T47D (cell line): ENCODE results near the gene ZNF747.

Source experiments
- DNase-seq, 2 experiments: peaks; one replicate each; pipeline versions ENCODE4 v3.0.0 to v3.0.0-alpha.2; 2011 to 2012; ENCODE audit warnings: low read depth in 1 of 2, low spot score in 1 of 2
- JUND ChIP-seq: IDR thresholded peaks from 2 replicates; pipeline ENCODE4 v1.6.1; 2012; ENCODE audit warnings: low read depth
- in situ Hi-C: cut with HindIII; loops from 2 replicates; pipeline ENCODE4 v1.10.0; 2016; ENCODE audit warnings: low sequenced_read_pairs, low pct_unique_long_range_greater_than_20kb

ZNF747 gene

GRCh38 chr16:30534368-30535105 is at the start of gene ZNF747:
TSS of gene ZNF747 (minus strand) at chr16:30534858. CDS start at chr16:30534679, 179 bp downstream.
- in situ Hi-C loops: no loop called here
- no peak for TF ChIP-seq JUND
- DNase-seq: peak; percentile 87 to 90

GRCh38 chr16:30582611-30583340 is 48.1 kb upstream of the ZNF747 start:
- DNase-seq: no peak
- in situ Hi-C loops: no loop called here
- TF ChIP-seq JUND: no peak

DNA sequence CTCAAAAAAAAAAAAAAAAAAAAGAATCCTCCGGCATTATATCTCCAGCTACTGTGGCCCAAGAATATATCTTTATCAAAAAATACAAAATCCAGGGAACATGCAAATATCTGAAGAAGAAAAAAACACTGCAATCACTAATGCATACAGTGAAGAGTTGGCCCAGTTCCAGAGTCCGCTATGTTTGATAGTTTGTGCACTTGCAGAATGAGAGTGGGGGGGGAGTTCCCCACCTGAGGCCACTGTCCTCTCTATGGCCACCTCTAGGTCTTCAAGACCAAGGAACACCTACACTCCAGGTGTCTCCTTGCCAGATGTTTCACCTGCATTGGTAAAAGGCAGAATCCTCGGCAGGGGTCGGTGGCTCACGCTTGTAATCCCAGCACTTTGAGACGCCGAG is 46.8 kb upstream of the ZNF747 start:
- TF ChIP-seq JUND: no peak
- in situ Hi-C loops: no loop called here
- no peak for DNase-seq

DNA sequence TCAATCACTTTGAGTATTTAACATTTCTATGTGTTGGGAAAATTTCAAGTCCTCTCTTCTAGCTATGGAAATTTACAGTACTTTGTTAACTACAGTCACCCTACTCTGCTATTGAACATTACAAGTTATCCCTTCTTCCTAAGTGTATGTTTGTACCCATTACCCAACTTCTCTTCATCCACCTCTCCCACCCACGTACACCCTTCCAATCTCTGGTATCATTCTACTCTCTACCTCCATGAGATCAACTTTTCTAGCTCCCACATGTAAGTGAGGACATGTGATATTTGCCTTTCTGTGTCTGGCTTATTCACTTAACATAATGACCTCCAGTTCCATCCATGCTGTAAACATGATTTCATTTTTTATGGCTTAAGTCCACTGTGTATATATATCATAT is 40.0 kb upstream of the ZNF747 start:
- no peak for TF ChIP-seq JUND
- DNase-seq: no peak
- in situ Hi-C loops: no loop called here

DNA sequence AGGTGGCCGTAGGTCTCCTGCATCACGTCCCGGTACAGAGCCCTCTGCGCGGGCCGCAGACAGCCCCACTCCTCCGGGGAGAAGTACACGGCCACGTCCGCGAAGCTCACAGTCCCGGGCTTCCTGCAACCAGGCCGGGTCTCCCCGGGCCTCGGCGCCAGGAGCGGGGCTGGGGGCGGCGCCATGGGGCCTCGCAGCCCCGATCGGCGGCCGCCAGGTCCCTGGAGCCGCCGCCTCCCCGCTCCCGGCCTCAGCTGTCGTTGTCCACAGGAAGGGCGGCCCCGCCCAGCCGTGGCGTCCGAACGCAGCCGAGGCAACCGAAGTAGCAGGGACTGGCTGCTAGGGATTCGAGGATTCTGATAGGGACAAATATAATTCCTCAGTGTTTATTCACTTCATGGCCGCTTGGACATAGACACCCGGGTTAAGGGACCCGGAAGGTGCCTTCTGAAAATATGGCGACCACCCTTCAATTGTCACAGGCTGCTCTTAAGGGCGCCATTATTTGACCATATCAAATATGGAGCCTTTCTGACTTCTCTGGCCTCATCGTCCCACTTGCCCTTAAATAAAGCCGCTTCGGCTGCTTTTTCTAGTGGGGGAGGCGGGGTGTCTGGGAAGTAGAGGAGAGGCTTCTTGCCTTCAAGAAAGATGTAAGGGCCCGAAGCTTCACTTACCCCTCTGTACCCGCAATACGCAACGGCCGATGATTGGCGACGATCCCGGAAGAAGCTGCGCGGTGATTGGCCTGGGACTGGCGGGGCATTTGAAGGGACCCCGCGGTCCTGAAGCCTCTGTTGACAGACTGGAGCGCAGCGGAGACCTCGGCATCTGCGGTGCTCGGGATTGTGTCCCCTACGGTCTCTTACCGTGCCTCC is 37.0 kb upstream of the ZNF747 start, which contains the start of gene ZNF688:
Gene ZNF688 (minus strand): TSS at position 270 of the 878 bp plus-strand sequence. CDS start 85 bp downstream, at position 185.
- in situ Hi-C loops: no loop called here
- DNase-seq: peak; percentile 96
- no peak for TF ChIP-seq JUND

DNA sequence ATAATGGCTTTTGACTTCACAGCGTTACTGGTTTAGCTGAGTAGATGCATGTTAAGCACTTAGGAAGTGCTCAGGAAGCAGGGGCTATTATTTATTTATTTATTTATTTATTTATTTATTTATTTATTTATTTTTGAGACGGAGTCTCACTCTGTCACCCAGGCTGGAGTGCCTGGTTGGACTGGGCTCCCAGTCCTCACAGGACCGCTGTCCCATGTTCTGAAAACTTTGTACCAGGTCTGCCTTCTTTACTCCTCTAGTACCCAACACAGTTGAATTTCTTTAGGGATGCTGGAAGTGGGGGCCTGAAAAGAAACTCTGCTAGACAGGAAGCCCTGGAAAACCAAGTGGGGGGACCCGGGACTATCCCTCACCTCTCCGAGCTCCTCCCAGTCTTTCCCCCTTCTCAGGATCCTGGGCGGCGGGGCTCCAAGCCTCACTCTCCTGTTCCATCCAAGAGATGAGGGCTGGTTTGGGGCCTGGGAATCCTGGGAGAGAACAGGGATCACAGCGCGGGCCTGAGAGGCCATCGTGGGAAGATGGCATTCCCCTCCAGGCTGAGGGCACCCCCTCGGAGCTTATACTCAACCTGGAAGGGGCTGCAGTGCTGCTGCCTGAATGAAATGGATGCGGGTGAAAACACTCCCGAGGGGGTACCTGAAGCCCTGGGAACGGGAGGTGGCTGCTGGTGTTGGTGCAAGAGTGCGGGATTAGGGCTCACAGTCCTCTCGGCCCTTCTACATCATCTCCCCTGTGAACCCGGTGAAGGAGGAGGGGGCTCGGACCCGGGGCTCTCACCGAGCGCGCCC is 36.2 kb upstream of the ZNF747 start:
- no peak for TF ChIP-seq JUND
- in situ Hi-C loops: no loop called here

DNA sequence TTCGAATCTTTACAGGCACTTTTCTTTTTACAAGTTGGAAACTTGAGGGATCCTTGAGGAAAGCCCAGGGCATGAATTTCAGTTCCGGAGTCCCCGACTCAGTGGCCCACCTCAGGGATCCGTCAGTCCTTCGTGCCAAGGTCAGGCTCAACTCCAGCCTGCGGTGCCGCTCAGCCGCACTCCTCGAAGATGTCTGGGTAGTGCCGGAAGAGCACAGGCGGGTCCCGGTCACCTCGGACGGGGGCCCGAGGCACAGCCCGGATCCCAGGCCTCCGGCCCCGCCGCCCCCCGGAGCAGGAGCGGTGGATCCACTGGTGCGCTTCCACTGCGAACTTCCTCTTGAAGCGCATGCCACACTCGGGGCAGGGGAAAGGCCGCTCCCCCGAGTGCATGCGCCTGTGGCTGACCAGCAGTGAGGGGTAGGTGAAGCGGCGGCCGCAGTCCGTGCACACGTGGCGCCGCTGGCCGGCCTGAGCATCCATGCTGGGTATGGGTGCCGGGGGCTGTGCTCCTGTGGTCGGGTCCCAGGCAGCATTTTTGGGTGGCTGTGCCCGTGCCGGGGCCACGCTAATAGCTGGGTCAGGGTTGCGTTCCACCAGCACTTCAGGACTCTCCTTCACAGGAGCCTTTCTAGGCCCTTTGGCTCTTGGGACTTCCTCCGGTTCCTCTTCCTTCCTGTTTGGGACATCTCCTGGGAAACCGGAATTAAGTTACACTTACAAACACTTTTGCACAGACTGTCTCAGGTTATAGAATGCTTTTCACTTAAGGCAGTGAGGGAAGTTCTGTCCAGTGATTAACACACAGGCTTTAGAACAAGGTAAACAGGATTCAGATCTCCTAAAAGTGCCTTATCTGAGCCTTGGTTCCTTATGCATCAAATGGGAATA is 35.3 kb upstream of the ZNF747 start:
- in situ Hi-C loops: no loop called here
- DNase-seq: no peak
- TF ChIP-seq JUND: no peak

More for the DNA sequence above, 36.2 kb upstream of the ZNF747 start:
- peak; percentile 29 to 41 for DNase-seq

DNA sequence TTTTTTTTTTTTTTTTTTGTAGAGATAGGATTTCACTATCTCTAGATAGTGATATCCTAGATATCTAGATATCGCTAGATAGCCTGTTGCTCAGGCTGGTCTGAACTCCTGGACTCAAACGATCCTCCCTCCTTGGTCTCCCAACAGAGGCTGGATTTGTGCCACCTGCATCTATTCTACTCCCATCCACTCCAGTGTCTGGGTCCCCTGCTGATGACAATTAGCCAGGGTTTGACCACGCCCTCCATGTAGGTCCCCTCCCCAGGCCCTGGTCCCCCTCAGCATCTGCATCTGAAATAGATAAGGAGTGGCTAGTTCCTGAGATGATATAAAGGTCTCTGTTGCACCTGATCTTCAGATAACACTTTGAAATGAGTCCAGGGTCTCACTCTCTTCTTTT is 34.6 kb upstream of the ZNF747 start:
- DNase-seq: no peak
- no peak for TF ChIP-seq JUND
- in situ Hi-C loops: no loop called here

DNA sequence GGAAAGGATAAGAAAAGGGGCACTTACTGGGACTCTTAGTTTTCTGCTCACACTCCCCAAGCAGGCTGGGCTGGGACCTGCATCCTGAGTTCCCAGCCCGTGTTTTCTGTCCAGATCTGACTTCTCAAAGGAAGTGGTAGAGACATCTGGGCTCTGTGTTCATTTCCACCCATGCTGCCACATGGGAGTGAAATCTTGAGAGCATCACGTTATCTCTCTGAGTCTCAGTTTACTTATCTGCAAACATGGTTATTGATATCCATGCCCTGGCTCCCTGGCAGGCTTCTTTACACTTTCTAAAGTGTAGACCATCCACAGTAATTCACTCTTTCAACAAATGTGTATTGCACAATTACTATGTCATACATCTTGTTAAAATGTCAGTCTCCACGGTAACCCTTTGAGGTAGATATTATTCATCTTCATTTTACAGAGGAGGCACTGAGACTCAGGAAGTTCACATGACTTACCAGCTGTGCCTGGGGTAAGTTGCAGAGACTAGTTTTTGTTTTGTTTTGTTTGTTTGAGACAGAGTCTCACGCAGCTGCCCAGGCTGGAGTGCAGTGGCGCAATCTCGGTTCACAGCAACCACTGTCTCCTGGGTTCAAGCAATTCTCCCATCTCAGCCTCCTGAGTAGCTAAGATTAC is 33.5 kb upstream of the ZNF747 start:
- no peak for DNase-seq
- in situ Hi-C loops: no loop called here
- no peak for TF ChIP-seq JUND

DNA sequence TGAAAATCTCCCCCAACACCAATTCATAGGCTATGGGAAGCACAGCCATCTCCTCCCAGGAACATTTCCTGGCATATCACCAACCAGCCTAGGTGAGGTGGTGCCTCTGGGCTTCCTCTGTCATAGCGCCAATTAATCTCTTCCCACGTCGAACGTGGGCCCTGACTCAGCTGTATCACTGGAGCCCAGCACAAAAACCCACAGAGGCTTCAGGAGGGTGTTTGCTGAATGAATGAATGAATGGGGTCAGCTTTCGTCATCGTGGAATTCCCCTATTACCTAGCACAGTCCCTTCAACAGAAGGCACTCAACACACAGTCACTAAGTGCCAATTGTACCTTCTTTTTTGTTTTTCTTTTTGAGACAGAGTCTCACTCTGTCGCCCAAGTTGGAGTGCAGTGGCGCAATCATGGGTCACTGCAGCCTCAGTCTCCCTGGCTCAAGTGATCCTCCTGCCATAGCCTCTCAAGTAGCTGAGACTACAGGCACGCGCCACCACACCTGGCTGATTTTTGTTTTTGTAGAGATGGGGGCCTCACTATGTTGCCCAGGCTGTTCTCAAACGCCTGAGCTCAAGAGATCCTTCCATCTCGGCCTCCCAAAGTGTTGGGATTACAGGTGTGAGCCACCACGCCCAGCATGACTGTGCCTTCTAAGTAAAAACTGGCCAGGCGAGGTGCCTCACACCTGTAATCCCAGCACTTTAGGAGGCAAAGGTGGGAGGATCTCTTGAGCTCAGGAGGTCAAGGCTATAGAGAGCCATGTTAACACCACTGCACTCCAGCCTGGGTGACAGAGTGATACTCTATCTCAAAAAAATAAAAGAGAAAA is 32.7 kb upstream of the ZNF747 start:
- no peak for DNase-seq

More for the DNA sequence above, 32.7 kb upstream of the ZNF747 start:
- in situ Hi-C loops: no loop called here
- TF ChIP-seq JUND: no peak
